ENCODE measurements around the gene PHACTR3. TPM values are rescaled to one million over a fixed set of nuclear protein-coding genes. Genes with fewer than 3 reads are reported as not detected.

PHACTR3 gene
- total and polyA plus RNA-seq, 4 donors = 0.14 to 0.42 (median 0.17) TPM

- Histone ChIP-seq H3K9me3 (ENCODE audit: control insufficient read depth in 4 of 4, low read length in 3 of 4) (no peaks in the 10 kb centered on the region), H3K9ac (ENCODE audit: low read depth in 1 of 2, low read length in 2 of 2) (no peak overlapping the region), H3K36me3 (ENCODE audit: control insufficient read depth in 4 of 4, insufficient read depth in 3 of 4, low read depth in 1 of 4, low read length in 3 of 4) (no peaks in the 10 kb centered on the region), H3K4me3 (ENCODE audit: low read depth in 1 of 3, low read length in 3 of 3) (no peak overlapping the region), H3K27ac (ENCODE audit: low read depth in 1 of 2, low read length in 2 of 2) (no peak overlapping the region), H3K4me1 (ENCODE audit: control insufficient read depth in 4 of 4, insufficient read depth in 4 of 4, low read length in 3 of 4) (no peaks in the 10 kb centered on the region), H3K27me3 (ENCODE audit: control insufficient read depth in 4 of 4, insufficient read depth in 4 of 4, low read length in 3 of 4) (no peaks in the 10 kb centered on the region)
- no peak for DNase-seq (ENCODE audit: low spot score)
- WGBS = 40% methylated on average over 8 of the region's 8 CpGs
- TF ChIP-seq REST (IDR thresholded peaks at IDR 0.05) (no peak), HNF4G (IDR thresholded peaks at IDR 0.05) (no peak), ATF3 (IDR thresholded peaks at IDR 0.05) (no peak), MAX (IDR thresholded peaks at IDR 0.05) (no peak), HNF4A (conservative IDR thresholded peaks at IDR 0.05) (no peak), RXRA (IDR thresholded peaks at IDR 0.05) (no peak), SP1 (IDR thresholded peaks at IDR 0.05) (no peak), NR2F2 (IDR thresholded peaks at IDR 0.05) (no peak)
Observed at GRCh38 chr20:59735486-59735885, 131.1 kb downstream of the PHACTR3 start.

- no peak overlapping the region for H3K4me3 ChIP-seq (ENCODE audit: low read depth in 1 of 3, low read length in 3 of 3)
- H3K27ac ChIP-seq (ENCODE audit: low read depth in 1 of 2, low read length in 2 of 2) = no peak overlapping the region
- no peak overlapping the region for H3K9ac ChIP-seq (ENCODE audit: low read depth in 1 of 2, low read length in 2 of 2)
- no peaks in the 10 kb centered on the region for H3K27me3 ChIP-seq (ENCODE audit: control insufficient read depth in 4 of 4, insufficient read depth in 4 of 4, low read length in 3 of 4)
- TF ChIP-seq NR2F2 (IDR thresholded peaks at IDR 0.05) (no peak), HNF4A (conservative IDR thresholded peaks at IDR 0.05) (no peak), GABPA (IDR thresholded peaks at IDR 0.05 in 1 of 2, conservative IDR thresholded peaks at IDR 0.05 in 1 of 2) (no peak), HNF4G (IDR thresholded peaks at IDR 0.05) (no peak), TAF1 (conservative IDR thresholded peaks at IDR 0.05) (no peak), REST (IDR thresholded peaks at IDR 0.05) (no peak), MAX (IDR thresholded peaks at IDR 0.05) (no peak), ZBTB33 (IDR thresholded peaks at IDR 0.05) (no peak), SP1 (IDR thresholded peaks at IDR 0.05) (no peak), EGR1 (IDR thresholded peaks at IDR 0.05; ENCODE audit: low read depth in 2 of 2) (no peak)
- 71% methylated on average over 1 of the region's 1 CpG for WGBS
- H3K36me3 ChIP-seq (ENCODE audit: control insufficient read depth in 4 of 4, insufficient read depth in 3 of 4, low read depth in 1 of 4, low read length in 3 of 4) = no peaks in the 10 kb centered on the region
- no peak for DNase-seq (ENCODE audit: low spot score)
- no peaks in the 10 kb centered on the region for H3K4me1 ChIP-seq (ENCODE audit: control insufficient read depth in 4 of 4, insufficient read depth in 4 of 4, low read length in 3 of 4)
- H3K9me3 ChIP-seq (ENCODE audit: control insufficient read depth in 4 of 4, low read length in 3 of 4) = no peaks in the 10 kb centered on the region
Observed at GRCh38 chr20:59735917-59736316, 131.6 kb downstream of the PHACTR3 start.

Measured in liver (tissue), 9 donors.